NAMALWA (cell line): ENCODE data around the gene SLC43A1.
"Not testable (repeated sequence)": the region's sequence is repeated elsewhere in the genome, so short reads cannot be mapped to it uniquely, and the experiment has no call there.

Source experiments
- DNase-seq: peaks from one replicate; pipeline ENCODE4 v3.0.0-alpha.2; 2015; ENCODE audit warnings: low spot score

The SLC43A1 gene

GRCh38 chr11:57515332-57516060, at the start of gene SLC43A1:
Gene SLC43A1, minus strand, starts transcription at chr11:57515702. Its CDS starts 1,591 bp downstream, at chr11:57514111.
- DNase-seq: peak; percentile 63

GRCh38 chr11:57562596-57562995, 47.1 kb upstream of the SLC43A1 start:
- DNase-seq: no peak

- DNase-seq: no peak
Measured at GRCh38 chr11:57560146-57560545, 44.6 kb upstream of the SLC43A1 start.

DNA sequence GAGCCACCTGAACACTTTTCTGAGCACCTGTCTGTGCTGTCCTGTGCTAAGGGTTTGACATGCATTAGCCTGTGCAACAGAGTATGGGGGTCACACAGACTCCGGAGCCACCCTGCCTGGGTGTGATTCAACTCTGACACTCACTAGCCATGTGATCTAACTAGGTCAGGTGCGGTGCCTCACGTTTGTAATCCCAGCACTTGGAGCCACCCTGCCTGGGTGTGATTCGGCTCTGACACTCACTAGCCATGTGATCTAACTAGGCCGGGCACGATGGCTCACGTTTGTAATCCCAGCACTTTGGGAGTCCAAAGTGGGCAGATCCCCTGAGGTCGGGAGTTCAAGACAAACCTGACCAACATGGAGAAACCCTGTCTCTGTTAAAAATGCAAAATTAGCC, 40.5 kb upstream of the SLC43A1 start:
- DNase-seq: no peak

- no peak for DNase-seq
Measured at GRCh38 chr11:57555393-57555792, 39.9 kb upstream of the SLC43A1 start.

DNA sequence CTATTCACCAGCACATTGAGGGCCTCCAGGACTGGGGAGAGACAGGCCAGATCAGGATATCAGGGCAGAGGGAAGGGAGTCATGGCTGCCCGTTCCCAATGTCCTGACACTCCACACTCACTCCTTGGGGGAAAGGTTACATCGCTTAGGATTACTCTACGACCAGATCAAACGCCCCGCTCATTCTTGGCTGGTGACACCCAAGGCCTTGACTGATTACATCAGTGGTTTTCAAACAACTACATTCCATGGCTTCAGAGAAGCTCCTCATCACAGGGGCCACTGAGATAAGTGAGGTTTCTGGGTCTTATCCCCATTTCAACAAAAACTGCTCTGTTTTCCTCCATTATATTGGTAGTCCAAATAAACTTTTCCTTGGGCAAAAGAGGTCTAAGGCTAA, 37.0 kb upstream of the SLC43A1 start:
- DNase-seq: no peak

- DNase-seq: no peak
Measured at GRCh38 chr11:57551941-57552340, 36.4 kb upstream of the SLC43A1 start.

DNA sequence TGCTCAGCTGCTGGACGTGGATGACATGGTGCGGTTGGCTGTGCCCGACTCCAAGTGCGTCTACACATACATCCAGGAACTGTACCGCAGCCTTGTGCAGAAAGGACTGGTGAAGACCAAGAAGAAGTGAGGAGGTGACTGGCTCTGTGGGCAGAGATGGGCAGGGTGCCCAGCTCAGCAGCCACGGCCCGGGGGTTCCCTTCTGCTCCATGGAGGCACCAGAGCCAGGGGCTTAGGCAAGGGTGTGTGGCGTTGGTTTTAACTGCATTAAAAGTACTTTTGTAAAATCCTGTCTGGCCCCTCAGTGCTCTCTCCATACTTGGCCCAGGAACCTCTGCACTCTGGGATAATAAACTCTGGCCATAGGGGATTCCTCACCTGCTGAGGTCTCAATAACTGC, 34.5 kb upstream of the SLC43A1 start:
- DNase-seq: no peak

- DNase-seq: peak; percentile 33
Measured at GRCh38 chr11:57547854-57548377, 32.4 kb upstream of the SLC43A1 start.

- no peak for DNase-seq
Measured at GRCh38 chr11:57546869-57547475, 31.5 kb upstream of the SLC43A1 start.

DNA sequence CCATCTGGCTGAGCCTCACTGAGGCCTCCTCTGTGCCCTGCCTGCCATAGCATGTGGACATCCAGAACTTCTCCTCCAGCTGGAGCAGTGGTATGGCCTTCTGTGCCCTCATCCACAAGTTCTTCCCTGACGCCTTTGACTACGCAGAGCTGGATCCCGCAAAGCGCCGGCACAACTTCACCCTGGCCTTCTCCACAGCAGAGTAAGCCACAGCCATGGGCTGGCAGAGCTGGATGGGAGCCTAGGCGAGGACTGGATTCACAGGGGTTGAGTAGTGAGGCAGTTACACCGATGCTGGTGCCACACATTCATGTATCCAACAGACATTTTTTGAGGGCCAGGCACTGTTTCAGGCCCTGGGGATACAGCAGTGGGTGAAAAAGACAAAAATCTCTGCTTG, 30.9 kb upstream of the SLC43A1 start:
- DNase-seq: no peak

GRCh38 chr11:57545883-57546282, 30.4 kb upstream of the SLC43A1 start:
- no peak for DNase-seq

GRCh38 chr11:57544566-57544965, 29.1 kb upstream of the SLC43A1 start:
- DNase-seq: no peak

DNA sequence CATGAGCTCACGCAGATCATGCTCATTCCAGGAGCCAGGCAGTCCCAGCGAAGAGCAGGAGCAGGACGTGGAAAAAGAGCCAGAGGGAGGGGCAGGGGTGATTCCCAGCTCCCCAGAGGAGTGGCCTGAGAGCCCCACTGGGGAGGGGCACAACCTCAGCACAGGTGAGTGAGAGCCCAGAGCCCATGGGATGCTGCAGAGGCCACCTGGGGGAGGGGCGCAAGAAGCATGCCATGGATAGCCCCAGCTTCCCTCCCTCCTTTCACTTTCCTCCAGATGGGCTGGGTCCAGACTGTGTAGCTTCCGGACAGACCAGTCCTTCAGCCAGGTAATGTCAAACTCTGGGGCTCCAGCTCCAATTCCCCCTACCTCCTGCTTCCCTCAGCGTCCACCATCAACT, 28.1 kb upstream of the SLC43A1 start:
- no peak for DNase-seq

DNA sequence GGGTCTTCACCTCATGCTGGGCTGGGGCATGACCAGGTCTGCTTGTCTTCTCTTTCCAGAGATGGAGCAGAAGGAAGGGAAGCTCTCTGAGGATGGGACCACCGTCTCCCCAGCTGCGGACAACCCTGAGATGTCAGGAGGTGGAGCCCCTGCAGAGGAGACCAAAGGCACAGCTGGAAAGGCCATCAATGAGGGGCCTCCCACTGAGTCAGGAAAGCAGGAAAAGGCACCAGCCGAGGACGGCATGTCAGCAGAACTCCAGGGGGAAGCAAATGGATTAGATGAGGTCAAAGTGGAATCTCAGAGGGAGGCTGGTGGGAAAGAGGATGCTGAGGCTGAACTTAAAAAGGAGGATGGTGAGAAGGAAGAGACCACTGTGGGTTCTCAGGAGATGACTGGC, 27.1 kb upstream of the SLC43A1 start:
- no peak for DNase-seq

- no peak for DNase-seq
Measured at GRCh38 chr11:57541169-57541568, 25.7 kb upstream of the SLC43A1 start.

GRCh38 chr11:57539342-57539741, 23.8 kb upstream of the SLC43A1 start:
- no peak for DNase-seq

DNA sequence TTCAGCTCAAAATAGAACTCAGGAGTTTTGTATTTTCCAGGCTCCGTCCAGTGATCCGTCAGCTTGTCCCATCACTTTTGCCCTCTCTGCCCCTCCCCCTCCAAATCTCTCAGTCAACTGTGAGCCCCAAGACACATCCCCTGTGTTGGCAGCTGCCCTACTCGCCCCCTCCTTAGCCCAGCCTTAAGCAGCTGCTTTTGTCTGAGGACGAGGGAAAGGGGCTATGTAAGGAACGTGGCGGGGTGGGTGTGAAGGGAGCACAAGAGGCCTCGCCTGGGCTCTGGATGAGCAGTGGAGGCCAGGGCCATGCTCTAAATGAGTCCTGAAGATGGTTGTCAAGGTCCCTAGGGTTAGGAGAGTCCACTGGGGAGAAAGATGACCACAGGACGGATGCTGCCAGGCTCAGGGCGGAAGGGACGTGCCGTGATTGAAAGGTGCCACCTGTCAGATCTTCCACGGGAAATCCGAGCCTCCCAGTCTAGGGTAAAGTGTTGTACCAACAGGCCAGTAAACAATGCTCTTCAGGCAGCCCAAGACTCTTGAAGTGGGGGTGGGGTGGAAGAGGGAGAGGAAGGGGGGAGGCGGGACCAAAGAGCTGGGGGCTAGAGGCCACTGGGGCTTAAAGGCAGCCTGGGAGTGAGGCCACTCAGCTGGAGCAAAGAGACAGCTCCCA, 21.6 kb upstream of the SLC43A1 start, which contains the start of gene SMTNL1:
Gene SMTNL1, plus strand, starts transcription at position 649 of the 673 bp plus-strand sequence. CDS start 5,048 bp downstream, outside the sequence.
- no peak for DNase-seq

GRCh38 chr11:57534449-57534848, 18.9 kb upstream of the SLC43A1 start:
- not testable (repeated sequence) for DNase-seq

GRCh38 chr11:57530596-57531507, 15.3 kb upstream of the SLC43A1 start, which contains the start of gene TIMM10:
Gene TIMM10, minus strand, starts transcription at chr11:57530754. Its CDS starts 565 bp downstream, at chr11:57530189.
- peak; percentile 98 for DNase-seq

- no peak for DNase-seq
Measured at GRCh38 chr11:57530215-57530595, 14.7 kb upstream of the SLC43A1 start.

- no peak for DNase-seq
Measured at GRCh38 chr11:57529012-57529411, 13.5 kb upstream of the SLC43A1 start.
